GM18499 (cell line): ENCODE measurements around the gene SCOC.
"Not testable (repeated sequence)": the region's sequence is repeated elsewhere in the genome, so short reads cannot be mapped to it uniquely, and the experiment has no call there.

ENCODE experiments used
- ATAC-seq: cut with Tn5 transposase; IDR thresholded peaks from one replicate; pipeline ENCODE4 v1.9.1; 2021; ENCODE audit warnings: moderate number of reproducible peaks; ENCODE audit not compliant: insufficient read depth, unreplicated experiment

SCOC gene

GRCh38 chr4:140359562-140360427 lies 13.7 kb upstream of the SCOC start:
- ATAC-seq, result peak; percentile 75

- no peak for ATAC-seq
Measured at GRCh38 chr4:140361099-140361498, 12.3 kb upstream of the SCOC start.

- no peak for ATAC-seq
Measured at GRCh38 chr4:140363051-140363450, 10.4 kb upstream of the SCOC start.

GRCh38 chr4:140363558-140363957 lies 9.9 kb upstream of the SCOC start:
- no peak for ATAC-seq

- no peak for ATAC-seq
Measured at GRCh38 chr4:140367738-140368137, 5.7 kb upstream of the SCOC start.

- ATAC-seq, result no peak
Measured at GRCh38 chr4:140368686-140369085, 4.8 kb upstream of the SCOC start.

GRCh38 chr4:140372751-140373327 lies 607 bp upstream of the SCOC start:
- peak; percentile 63 for ATAC-seq

- no peak for ATAC-seq
Measured at GRCh38 chr4:140374130-140374477, 658 bp downstream of the SCOC start.

GRCh38 chr4:140382732-140383131 lies 9.3 kb downstream of the SCOC start:
- ATAC-seq, result no peak

GRCh38 chr4:140388015-140388414 lies 14.6 kb downstream of the SCOC start:
- ATAC-seq, result no peak

- ATAC-seq, result no peak
Measured at GRCh38 chr4:140395668-140396067, 22.2 kb downstream of the SCOC start.

GRCh38 chr4:140400111-140400510 lies 26.7 kb downstream of the SCOC start:
- no peak for ATAC-seq

- ATAC-seq, result no peak
Measured at GRCh38 chr4:140406292-140406691, 32.8 kb downstream of the SCOC start.

GRCh38 chr4:140408974-140409373 lies 35.5 kb downstream of the SCOC start:
- ATAC-seq, result no peak

GRCh38 chr4:140413130-140413969 lies 39.9 kb downstream of the SCOC start:
- not testable (repeated sequence) for ATAC-seq

GRCh38 chr4:140423106-140423505 lies 49.7 kb downstream of the SCOC start:
- no peak for ATAC-seq

GRCh38 chr4:140426610-140427105 lies 53.2 kb downstream of the SCOC start:
- ATAC-seq, result no peak

GRCh38 chr4:140427106-140427918 lies 53.9 kb downstream of the SCOC start, which contains the start of gene CLGN:
TSS of gene CLGN (minus strand) at chr4:140427648. CDS start at chr4:140413078, 14,570 bp downstream.
- ATAC-seq, result no peak

GRCh38 chr4:140427919-140428471 lies 54.5 kb downstream of the SCOC start:
- no peak for ATAC-seq
